Heart right ventricle (tissue), 16 donors: ENCODE results near the gene RUNDC1. TPM values are rescaled to one million over a fixed set of nuclear protein-coding genes. Genes with fewer than 3 reads are reported as not detected.

Experiments used
- ATAC-seq, 8 donors: fragments of 200-7000 bp; cut with Tn5 transposase; one replicate each; pipeline ENCODE4 v1.9.1; 2020; ENCODE audit warnings: mild to moderate bottlenecking in 8 of 8, moderate library complexity in 8 of 8, moderate number of reproducible peaks in 1 of 8
- DNase-seq, 2 donors: peaks; one replicate each; pipeline ENCODE4 v3.0.0-alpha.2; 2020
- H3K27ac ChIP-seq, 10 donors: fragments of 200-600 bp; sonication (generic) in 2 of 10; one replicate each; pipeline versions ENCODE4 v1.5.0 to v1.8.0; 2020 to 2022; ENCODE audit warnings: mild to moderate bottlenecking in 3 of 10
- H3K27me3 ChIP-seq, 7 donors: fragments of 200-600 bp; one replicate each; pipeline ENCODE4 v1.8.0; 2021 to 2022; ENCODE audit warnings: mild to moderate bottlenecking in 2 of 7
- H3K36me3 ChIP-seq, 9 donors: fragments of 200-600 bp; sonication (generic) in 1 of 9; one replicate each; pipeline versions ENCODE4 v1.5.0 to v1.8.0; 2020 to 2022; ENCODE audit warnings: mild to moderate bottlenecking in 2 of 9
- H3K4me1 ChIP-seq, 9 donors: fragments of 200-600 bp; sonication (generic) in 1 of 9; one replicate each; pipeline versions ENCODE4 v1.5.0 to v1.8.0; 2020 to 2022; ENCODE audit warnings: mild to moderate bottlenecking in 4 of 9
- H3K4me3 ChIP-seq, 10 donors: fragments of 200-600 bp; sonication (generic) in 2 of 10; one replicate each; pipeline versions ENCODE4 v1.5.0 to v1.8.0; 2020 to 2022; ENCODE audit warnings: mild to moderate bottlenecking in 7 of 10, moderate library complexity in 2 of 10
- H3K9me3 ChIP-seq, 11 donors: fragments of 200-600 bp in 10 of 11; sonication (generic) in 2 of 11; one replicate each; pipeline versions ENCODE4 v1.5.0 to v1.8.0; 2013 to 2022; ENCODE audit warnings: mild to moderate bottlenecking in 2 of 11, control low read depth in 1 of 11, moderate library complexity in 1 of 11
- WGBS, 2 donors: extraction: QIAGEN DNeasy Blood & Tissue Kit; methylation state at CpG; one replicate each; pipeline ENCODE4 v1.1.7; 2013; ENCODE audit warnings: inconsistent platforms in 1 of 2; 5-methylcytosine and 5-hydroxymethylcytosine counted together
- intact Hi-C, 10 donors: fragments of 100-400 bp; cut with DNase I; formaldehyde crosslinking; loops; one replicate each; pipeline versions ENCODE4 v1.11.1 to v1.14.2; 2022
- polyA plus RNA-seq, 2 donors: library from polyadenylated mRNA; stranded (reverse); fragments of 200-250 nt; gene quantifications; one replicate each; pipeline ENCODE4 v1.2.3, GENCODE V29; 2013
- total RNA-seq, 10 donors: library from RNA; stranded (reverse); fragmentation: NEBNext Ultra II Directional in 3 of 10; extraction: Animal tissue kit (Norgen Biotek cat#: 25700) in 3 of 10; gene quantifications; one replicate each; pipeline versions ENCODE4 v1.2.1 to v1.2.4, GENCODE V29; 2021 to 2023
- TF ChIP-seq, protein P1 (sequence below), 9 donors: fragments of 200-600 bp; sonication (generic) in 2 of 9; IDR thresholded peaks; one replicate each; pipeline versions ENCODE4 v1.5.0 to v1.8.0; 2021 to 2022; ENCODE audit warnings: antibody characterized with exemption in 9 of 9, mild to moderate bottlenecking in 5 of 9, moderate library complexity in 1 of 9
- donor health status: Arrhythmogenic right ventricular cardiomyopathy.
- donor health status: ischemic (EF 13 %, LVEDD 7.1; RV severe dilation, severe dysfunction).
- donor health status: healthy with polysubstance abuse.
- donor health status: DM: no; HTN: yes; CAD: no.
- donor health status: DM: no; HTN: no; CAD: no.
- donor health status: ischemic (EF 25% LVEDD 6.9; RV normal size, moderate dysfunction).
- donor health status: ischemic (EF 25% LVEDD 5.7; RV mildly dilated, moderate dysfunction).
- donor health status: healthy.
- donor health status: DM: yes; HTN: yes; CAD: no.
- donor health status: Ischemic cardiomyopathy.
- donor health status: ischemic (EF 35%, LVEDD 5.7; RV mildly dilated, moderate dysfunction).
- donor health status: nonischemic (EF 11% LVEDD 7.7; RV severe dilation, severe dysfunction).
- donor health status: DM: yes; HTN: yes; CAD: no.
- donor health status: PGD.
- donor health status: ischemic (EF 29% LVEDD 5.4; RV normal size, mild dysfunction).
- donor health status: nonischemic (EF 23%, LVEDD 6.1; RV moderate dilation, normal function).

RUNDC1 gene
- total and polyA plus RNA-seq, 12 donors = 5.6 to 21.0 (median 10.9) TPM

DNA sequence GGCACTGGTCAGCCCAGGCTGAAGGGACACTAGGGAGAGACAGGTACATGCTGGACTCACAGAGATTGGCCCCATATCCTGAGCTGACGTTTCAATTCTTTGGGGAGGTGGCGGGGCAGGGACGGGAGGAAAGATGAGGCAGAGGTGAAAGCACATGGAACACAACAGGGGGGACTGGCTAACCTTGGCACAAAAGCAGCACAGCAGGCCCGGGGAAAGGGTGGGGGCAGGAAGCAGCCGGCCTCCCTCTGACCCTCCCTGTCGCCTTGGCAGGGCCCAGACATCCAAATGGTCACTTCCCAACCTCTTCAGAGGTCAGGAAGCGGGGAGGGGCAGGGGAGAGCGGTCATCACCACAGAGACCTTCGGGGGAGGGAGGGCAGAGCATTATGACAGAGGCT lies 35.2 kb downstream of the RUNDC1 start:
- TF ChIP-seq, protein P1, sequence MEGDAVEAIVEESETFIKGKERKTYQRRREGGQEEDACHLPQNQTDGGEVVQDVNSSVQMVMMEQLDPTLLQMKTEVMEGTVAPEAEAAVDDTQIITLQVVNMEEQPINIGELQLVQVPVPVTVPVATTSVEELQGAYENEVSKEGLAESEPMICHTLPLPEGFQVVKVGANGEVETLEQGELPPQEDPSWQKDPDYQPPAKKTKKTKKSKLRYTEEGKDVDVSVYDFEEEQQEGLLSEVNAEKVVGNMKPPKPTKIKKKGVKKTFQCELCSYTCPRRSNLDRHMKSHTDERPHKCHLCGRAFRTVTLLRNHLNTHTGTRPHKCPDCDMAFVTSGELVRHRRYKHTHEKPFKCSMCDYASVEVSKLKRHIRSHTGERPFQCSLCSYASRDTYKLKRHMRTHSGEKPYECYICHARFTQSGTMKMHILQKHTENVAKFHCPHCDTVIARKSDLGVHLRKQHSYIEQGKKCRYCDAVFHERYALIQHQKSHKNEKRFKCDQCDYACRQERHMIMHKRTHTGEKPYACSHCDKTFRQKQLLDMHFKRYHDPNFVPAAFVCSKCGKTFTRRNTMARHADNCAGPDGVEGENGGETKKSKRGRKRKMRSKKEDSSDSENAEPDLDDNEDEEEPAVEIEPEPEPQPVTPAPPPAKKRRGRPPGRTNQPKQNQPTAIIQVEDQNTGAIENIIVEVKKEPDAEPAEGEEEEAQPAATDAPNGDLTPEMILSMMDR (IDR thresholded peaks at IDR 0.05) = no peak
- Histone ChIP-seq H3K4me3 (no peak overlapping the region), H3K27ac (peak overlapping the region; percentile 34 to 85 (median 77)), H3K36me3 (peaks cover 0 to 77% (median 4%) of the 10 kb centered on the region in 9 donors), H3K9me3 (no peaks in the 10 kb centered on the region), H3K4me1 (peaks cover 24 to 92% (median 80%) of the 10 kb centered on the region in 9 donors), H3K27me3 (no peaks in the 10 kb centered on the region)
- DNase-seq (peak; percentile 74 to 83), ATAC-seq (peak; percentile 53 to 81 (median 71))
- intact Hi-C loops = no loop called here
- 46 to 50% methylated on average over 9 of the region's 9 CpGs for WGBS, 2 donors

DNA sequence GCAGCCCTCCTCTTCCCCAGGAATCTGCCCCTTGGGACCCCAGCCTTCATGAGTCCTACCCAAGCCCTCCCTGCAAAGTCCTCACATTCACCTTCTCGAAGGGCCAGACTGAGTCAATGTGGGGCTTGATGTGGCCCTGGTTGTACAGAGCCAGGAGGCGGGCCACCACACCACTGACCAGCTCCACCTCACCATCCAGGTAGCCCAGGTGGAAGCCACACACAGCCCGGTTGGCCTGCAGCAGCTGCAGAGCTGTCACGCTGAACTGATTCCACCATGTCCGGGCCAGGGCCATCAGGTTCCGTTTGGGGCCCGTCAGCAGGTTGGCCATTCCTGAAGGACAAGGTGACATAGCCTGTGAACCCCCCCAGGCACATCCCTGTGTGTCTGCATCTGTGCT lies 35.9 kb downstream of the RUNDC1 start:
- no peaks in the 10 kb centered on the region for H3K27me3 ChIP-seq
- H3K36me3 ChIP-seq = peaks cover 0 to 70% (median 4%) of the 10 kb centered on the region in 9 donors
- no peaks in the 10 kb centered on the region for H3K9me3 ChIP-seq
- H3K4me3 ChIP-seq = no peak overlapping the region
- H3K27ac ChIP-seq = peak overlapping the region; percentile 26 to 85 (median 77)
- DNase-seq (no peak), ATAC-seq (no peak)
- H3K4me1 ChIP-seq = peaks cover 24 to 91% (median 76%) of the 10 kb centered on the region in 9 donors
- intact Hi-C loops = no loop called here
- TF ChIP-seq, protein P1 (IDR thresholded peaks at IDR 0.05) = no peak
- WGBS, 2 donors = 85 to 92% methylated on average over 7 of the region's 7 CpGs

DNA sequence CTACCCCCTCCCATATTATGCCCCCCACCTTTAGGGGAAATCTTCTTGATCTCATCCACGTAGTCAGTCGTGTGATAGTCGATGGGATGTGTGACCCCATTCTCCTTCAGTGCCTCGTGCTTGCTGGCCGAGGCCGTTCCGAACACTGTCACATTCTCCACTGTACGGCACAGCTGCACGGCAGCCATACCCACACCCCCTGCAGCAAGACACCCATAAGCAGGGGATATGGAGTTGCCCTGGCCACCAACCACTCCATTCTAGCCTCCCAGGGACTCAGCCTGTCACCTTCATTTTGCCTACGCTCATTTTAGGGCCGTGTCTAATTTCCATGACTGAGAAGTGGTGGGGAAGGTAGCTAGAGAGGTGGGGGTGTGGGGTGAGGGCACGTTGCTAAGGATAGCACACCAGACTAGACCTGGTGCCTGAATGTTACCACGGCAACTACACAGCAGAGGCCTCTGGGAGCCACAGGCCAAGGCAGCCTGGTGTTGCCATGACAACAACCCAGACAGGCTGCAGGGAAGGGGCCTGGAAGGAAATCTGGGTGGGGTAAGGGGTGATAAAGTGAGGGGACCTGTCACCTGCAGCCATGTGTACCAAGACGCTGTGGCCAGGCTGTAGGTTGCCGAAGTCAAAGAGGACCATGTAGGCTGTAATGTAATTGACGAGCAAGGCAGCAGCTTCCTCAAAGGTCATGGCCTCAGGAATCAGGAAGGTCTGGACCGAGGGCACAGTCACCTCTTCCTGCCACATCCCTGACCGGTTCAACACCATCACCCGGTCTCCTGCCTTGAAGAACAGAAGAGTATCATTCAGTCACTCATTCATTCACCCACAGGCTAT lies 37.9 kb downstream of the RUNDC1 start:
- H3K27ac ChIP-seq = peak overlapping the region in 6 of 10 donors; percentile 20 to 94 (median 90)
- no peaks in the 10 kb centered on the region for H3K9me3 ChIP-seq
- WGBS, 2 donors = 60% methylated on average over 19 of the region's 19 CpGs
- H3K27me3 ChIP-seq = no peaks in the 10 kb centered on the region
- peaks cover 17 to 78% (median 76%) of the 10 kb centered on the region in 9 donors for H3K4me1 ChIP-seq
- DNase-seq (no peak), ATAC-seq (no peak)
- TF ChIP-seq, protein P1 (IDR thresholded peaks at IDR 0.05) = no peak
- H3K4me3 ChIP-seq = no peak overlapping the region
- intact Hi-C loops = no loop called here
- H3K36me3 ChIP-seq = peaks cover 0 to 55% (median 4%) of the 10 kb centered on the region in 9 donors

DNA sequence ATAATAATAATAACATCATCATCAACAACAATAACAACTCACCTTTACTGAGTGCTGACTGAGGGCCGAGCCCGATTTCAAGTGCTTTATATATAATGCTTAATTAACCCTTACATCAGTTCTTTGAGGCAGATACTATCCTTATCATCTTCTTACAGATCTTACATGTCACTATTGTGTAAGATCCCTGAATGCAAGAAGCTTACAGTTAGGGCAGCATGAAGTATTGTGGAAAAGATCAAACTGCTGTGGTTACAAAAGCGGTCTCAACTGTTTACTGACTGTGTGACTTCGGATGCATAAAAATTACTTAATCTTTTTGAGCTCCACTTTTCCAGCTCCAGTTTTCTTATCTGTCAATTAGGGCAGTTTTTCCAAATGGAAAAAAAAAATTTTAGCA lies 38.6 kb downstream of the RUNDC1 start:
- ATAC-seq = no peak
- intact Hi-C loops = no loop called here
- Histone ChIP-seq H3K27me3 (no peaks in the 10 kb centered on the region), H3K4me1 (peaks cover 17 to 73% (median 69%) of the 10 kb centered on the region in 9 donors), H3K4me3 (no peak overlapping the region), H3K9me3 (no peaks in the 10 kb centered on the region), H3K27ac (peak overlapping the region in 8 of 10 donors; percentile 84 to 94 (median 90)), H3K36me3 (peaks cover 0 to 48% (median 4%) of the 10 kb centered on the region in 9 donors)
- WGBS, 2 donors = 42 to 45% methylated on average over 4 of the region's 4 CpGs
- TF ChIP-seq, protein P1 (IDR thresholded peaks at IDR 0.05) = no peak
- no peak for DNase-seq
